Measurements from ENCODE around the gene COA6. TPM values are rescaled to one million over a fixed set of nuclear protein-coding genes. Genes with fewer than 3 reads are reported as not detected.

Gene COA6
- total and polyA plus RNA-seq, 2 donors (not counting 3 experiments of a cell fraction or from before 2014, with no cell fraction given) = 22.2 to 42.7 TPM

DNA sequence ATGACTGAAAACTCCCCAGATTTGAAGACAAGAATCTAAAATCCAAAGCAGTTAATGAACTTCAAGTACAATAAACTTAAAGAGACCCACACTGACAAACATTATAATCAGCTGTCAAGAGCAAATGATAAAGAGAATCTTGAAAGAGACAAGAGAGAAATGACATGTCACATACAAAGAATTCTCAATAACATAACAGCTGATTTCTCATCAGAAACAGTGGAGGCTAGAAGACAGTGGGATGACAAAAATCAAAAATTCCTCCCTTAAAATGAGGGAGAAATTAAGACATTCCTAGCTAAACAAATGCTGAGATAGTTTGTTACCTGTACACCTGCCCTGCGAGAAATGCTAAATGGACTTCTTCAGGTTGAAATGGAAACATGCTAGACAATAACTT lies 36.0 kb upstream of the COA6 start:
- BruUV-seq (replicated peaks) = no TSS peak
- no peaks in the 10 kb centered on the region for H3K9me1 ChIP-seq (replicated peaks; ENCODE audit: control insufficient read depth, extremely low read depth, insufficient read depth, low read length)
- CTCF ChIA-PET = interaction anchor here (2.1 kb wide), 1 partner anchor 10 kb away, joined by 11 read pairs; no protein-coding TSS in a partner anchor
- TF ChIP-seq, protein P1, sequence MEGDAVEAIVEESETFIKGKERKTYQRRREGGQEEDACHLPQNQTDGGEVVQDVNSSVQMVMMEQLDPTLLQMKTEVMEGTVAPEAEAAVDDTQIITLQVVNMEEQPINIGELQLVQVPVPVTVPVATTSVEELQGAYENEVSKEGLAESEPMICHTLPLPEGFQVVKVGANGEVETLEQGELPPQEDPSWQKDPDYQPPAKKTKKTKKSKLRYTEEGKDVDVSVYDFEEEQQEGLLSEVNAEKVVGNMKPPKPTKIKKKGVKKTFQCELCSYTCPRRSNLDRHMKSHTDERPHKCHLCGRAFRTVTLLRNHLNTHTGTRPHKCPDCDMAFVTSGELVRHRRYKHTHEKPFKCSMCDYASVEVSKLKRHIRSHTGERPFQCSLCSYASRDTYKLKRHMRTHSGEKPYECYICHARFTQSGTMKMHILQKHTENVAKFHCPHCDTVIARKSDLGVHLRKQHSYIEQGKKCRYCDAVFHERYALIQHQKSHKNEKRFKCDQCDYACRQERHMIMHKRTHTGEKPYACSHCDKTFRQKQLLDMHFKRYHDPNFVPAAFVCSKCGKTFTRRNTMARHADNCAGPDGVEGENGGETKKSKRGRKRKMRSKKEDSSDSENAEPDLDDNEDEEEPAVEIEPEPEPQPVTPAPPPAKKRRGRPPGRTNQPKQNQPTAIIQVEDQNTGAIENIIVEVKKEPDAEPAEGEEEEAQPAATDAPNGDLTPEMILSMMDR (IDR thresholded peaks at IDR 0.05; ENCODE audit: extremely low read depth in 1 of 2, insufficient read depth in 1 of 2, low read depth in 1 of 2, low read length in 2 of 2) = no peak
- no peak for TF ChIP-seq FOS (IDR thresholded peaks at IDR 0.05; ENCODE audit: borderline replicate concordance, insufficient read depth, low read length)
- TF ChIP-seq JUN (IDR thresholded peaks at IDR 0.05; ENCODE audit: borderline replicate concordance, insufficient read depth, insufficient read length, low read depth) = no peak
- TF ChIP-seq GATA2 (IDR thresholded peaks at IDR 0.05; ENCODE audit: insufficient read depth, insufficient read length, low read depth, low read length) = no peak
- no peak for TF ChIP-seq POLR2A (IDR thresholded peaks at IDR 0.05; ENCODE audit: low read depth, low read length)
- TF ChIP-seq MYC (IDR thresholded peaks at IDR 0.05; ENCODE audit: low read depth, low read length) = no peak
- no peak for TF ChIP-seq EZH2 (IDR thresholded peaks at IDR 0.05; ENCODE audit: borderline replicate concordance, low read depth, low read length, severe bottlenecking)
- TF ChIP-seq MAX (IDR thresholded peaks at IDR 0.05; ENCODE audit: insufficient read depth, insufficient read length) = no peak
- TF ChIP-seq POLR2AphosphoS5 (IDR thresholded peaks at IDR 0.05; ENCODE audit: insufficient read depth, low read depth, low read length) = no peak
- H3K36me3 ChIP-seq (ENCODE audit: control insufficient read depth in 2 of 2, extremely low read depth in 1 of 2, insufficient read depth in 2 of 2, low read length in 2 of 2) = no peaks in the 10 kb centered on the region
- intact Hi-C loops (cut with micrococcal nuclease) (no loop called here), dilution Hi-C loops (cut with MboI; ENCODE audit: extremely low pct_ligation_motif_present, low sequenced_read_pairs) (no loop called here)
- H3K27ac ChIP-seq (ENCODE audit: insufficient read depth, low read depth, low read length) = no peak overlapping the region
- POLR2A ChIA-PET = no interaction called here
- no peak for DNase-seq (ENCODE audit: low read depth, low spot score)
- FAIRE-seq = no peak
- H2AFZ ChIP-seq (ENCODE audit: low read depth, low read length) = no peak overlapping the region
- no peak overlapping the region for H3K4me3 ChIP-seq (replicated peaks in 1 of 3; ENCODE audit: insufficient read depth in 1 of 3, low read depth in 1 of 3, low read length in 3 of 3)
- H3K4me1 ChIP-seq (ENCODE audit: control insufficient read depth, extremely low read depth, insufficient read depth, low read length) = no peaks in the 10 kb centered on the region
- no peaks in the 10 kb centered on the region for H4K20me1 ChIP-seq (replicated peaks; ENCODE audit: control insufficient read depth, extremely low read depth, insufficient read depth, low read length)
- H3K27me3 ChIP-seq (ENCODE audit: control insufficient read depth in 2 of 2, insufficient read depth in 2 of 2, low read length in 2 of 2) = peaks cover 0 to 2% of the 10 kb centered on the region in 2 experiments
- no peak overlapping the region for H3K9ac ChIP-seq (replicated peaks; ENCODE audit: extremely low read depth, insufficient read depth, low read length)
- H3K79me2 ChIP-seq (ENCODE audit: control insufficient read depth, insufficient read depth, low read length) = no peaks in the 10 kb centered on the region
- no peaks in the 10 kb centered on the region for H3K9me3 ChIP-seq (replicated peaks; ENCODE audit: control insufficient read depth, insufficient read depth, low read length)
- H3K4me2 ChIP-seq (ENCODE audit: insufficient read depth, low read length) = no peak overlapping the region
